NB4 (cell line): Measurements from ENCODE around the gene TMEM229B.

Experiments used
- DNase-seq: peaks from one replicate; pipeline ENCODE4 v3.0.0; 2010; ENCODE audit warnings: low read depth
- H3K4me3 ChIP-seq: one replicate; pipeline ENCODE4 v1.5.1; 2011; ENCODE audit warnings: mild to moderate bottlenecking, low read depth, low read length, moderate library complexity
- CTCF ChIP-seq: IDR thresholded peaks from one replicate; pipeline ENCODE4 v1.5.1; 2012; ENCODE audit warnings: low read depth, low read length
- MAX ChIP-seq: IDR thresholded peaks from 2 replicates; pipeline ENCODE4 v1.6.1; 2011; ENCODE audit warnings: low read depth, low read length
- MYC ChIP-seq: IDR thresholded peaks from 2 replicates; pipeline ENCODE4 v1.6.1; 2011; ENCODE audit warnings: low read depth, low read length
- POLR2A ChIP-seq: IDR thresholded peaks from 2 replicates; pipeline ENCODE4 v1.6.1; 2011; ENCODE audit warnings: mild to moderate bottlenecking; ENCODE audit not compliant: insufficient read length; ENCODE audit errors: extremely low read depth

TMEM229B gene

GRCh38 chr14:67426983-67427606, 61.4 kb downstream of the TMEM229B start:
- no peak overlapping the region for H3K4me3 ChIP-seq
- TF ChIP-seq CTCF (peak; percentile 76), MAX (no peak)
- peak; percentile 83 for DNase-seq

GRCh38 chr14:67426161-67426560, 62.4 kb downstream of the TMEM229B start:
- TF ChIP-seq MYC (no peak), MAX (no peak), POLR2A (no peak), CTCF (no peak)

GRCh38 chr14:67425608-67426007, 62.9 kb downstream of the TMEM229B start:
- no peak for TF ChIP-seq MYC
- TF ChIP-seq MAX: no peak
- no peak for TF ChIP-seq POLR2A
- TF ChIP-seq CTCF: no peak
- H3K4me3 ChIP-seq: no peak overlapping the region
- no peak for DNase-seq

More at GRCh38 chr14:67426161-67426560, 62.4 kb downstream of the TMEM229B start:
- H3K4me3 ChIP-seq: no peak overlapping the region
- no peak for DNase-seq

- no peak for DNase-seq
- no peak overlapping the region for H3K4me3 ChIP-seq
- TF ChIP-seq MAX (no peak), MYC (no peak), CTCF (no peak), POLR2A (no peak)
Measured at GRCh38 chr14:67424539-67424938, 64.0 kb downstream of the TMEM229B start.

- TF ChIP-seq MYC (no peak), CTCF (no peak), MAX (no peak), POLR2A (no peak)
- H3K4me3 ChIP-seq: no peak overlapping the region
- peak; percentile 72 for DNase-seq
Measured at GRCh38 chr14:67423424-67423823, 65.1 kb downstream of the TMEM229B start.
